ENCODE data around the gene SLC34A3.
A peak's percentile ranks its signal among the peaks of the same experiment; 100 is the strongest.

Gene SLC34A3

DNA sequence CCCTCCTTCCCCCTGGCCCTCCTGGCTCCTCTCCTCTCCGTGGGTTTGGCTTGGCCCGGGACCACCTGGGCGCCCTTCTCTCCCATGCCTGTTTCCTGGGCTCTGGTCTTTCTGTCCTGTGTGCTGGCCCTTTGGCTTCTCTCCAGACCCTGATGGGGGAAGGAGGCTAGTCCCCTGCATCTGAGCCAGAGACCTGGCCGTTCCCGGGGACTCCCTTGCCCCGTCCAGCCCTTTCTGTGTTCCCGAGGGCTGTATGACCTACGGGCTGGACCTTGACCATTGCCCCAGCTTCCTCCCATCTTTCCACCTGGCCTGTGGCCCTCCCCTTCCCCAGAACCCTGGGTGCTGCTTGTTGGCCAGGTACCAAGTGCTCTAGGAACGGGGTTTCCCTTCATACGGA, 32.8 kb downstream of the SLC34A3 start:
- no peak for DNase-seq

- DNase-seq = no peak
Measured at GRCh38 chr9:137264067-137264466, 33.4 kb downstream of the SLC34A3 start.

DNA sequence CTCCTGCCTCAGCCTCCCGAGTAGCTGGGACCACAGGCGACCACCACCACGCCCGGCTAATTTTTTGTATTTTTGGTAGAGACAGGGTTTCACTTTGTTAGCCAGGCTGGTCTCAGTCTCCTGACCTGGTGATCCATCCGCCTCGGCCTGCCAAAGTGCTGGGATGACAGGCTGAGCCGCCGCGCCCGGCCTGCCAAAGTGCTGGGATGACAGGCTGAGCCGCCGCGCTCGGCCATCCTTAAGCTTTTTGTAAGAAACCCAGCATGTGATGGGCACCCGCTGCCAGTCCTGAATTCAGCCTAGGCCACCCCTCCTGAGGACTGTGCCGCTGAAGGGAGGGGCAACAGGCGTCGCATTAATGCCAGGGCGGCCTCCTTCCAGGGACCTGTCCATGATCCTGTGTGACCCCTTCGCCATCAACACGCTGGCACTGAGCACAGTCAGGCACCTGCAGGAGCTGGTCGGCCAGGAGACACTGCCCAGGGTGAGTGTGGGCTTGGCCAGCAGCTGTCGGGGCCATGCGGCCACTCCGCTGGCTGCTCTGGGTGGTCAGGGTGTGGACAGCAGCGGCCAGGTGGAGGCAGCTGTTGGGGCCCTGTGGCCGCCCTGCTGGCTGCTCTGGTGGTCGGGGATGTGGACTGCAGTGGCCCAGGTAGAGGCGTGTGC, 34.9 kb downstream of the SLC34A3 start:
- no peak for DNase-seq

- DNase-seq = no peak
Measured at GRCh38 chr9:137266162-137266527, 35.4 kb downstream of the SLC34A3 start.

- DNase-seq = no peak
Measured at GRCh38 chr9:137266585-137267453, 36.1 kb downstream of the SLC34A3 start.

- DNase-seq = no peak
Measured at GRCh38 chr9:137267933-137268355, 37.2 kb downstream of the SLC34A3 start.

GRCh38 chr9:137268538-137269201, 38.0 kb downstream of the SLC34A3 start:
- no peak for DNase-seq

DNA sequence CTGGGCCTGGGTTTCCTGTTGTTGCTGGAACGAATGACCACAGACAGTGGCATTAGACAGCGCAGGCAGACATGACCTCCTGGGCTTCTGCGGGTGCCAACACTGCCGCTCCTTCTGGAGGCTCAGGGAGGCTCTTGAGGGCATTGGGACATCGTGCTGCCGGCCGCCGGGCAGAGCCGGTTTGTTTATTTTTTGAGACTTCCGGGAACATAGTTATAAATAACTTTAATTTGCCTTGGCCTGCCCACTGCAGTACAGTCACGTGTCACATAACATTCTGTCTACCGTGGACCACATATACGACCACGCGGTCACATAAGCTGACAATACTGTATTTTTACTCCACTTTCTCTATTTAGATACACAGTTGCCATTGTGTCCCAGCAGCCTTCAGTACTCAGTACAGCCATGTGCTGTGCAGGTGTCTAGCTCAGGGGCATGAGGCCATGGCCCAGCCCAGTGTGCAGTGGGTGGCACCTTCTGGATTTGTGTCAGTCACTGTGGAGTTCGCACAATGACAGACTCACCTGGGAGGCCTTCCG, 38.6 kb downstream of the SLC34A3 start:
- peak; percentile 27 for DNase-seq

- no peak for DNase-seq
Measured at GRCh38 chr9:137270929-137271695, 40.4 kb downstream of the SLC34A3 start.

DNA sequence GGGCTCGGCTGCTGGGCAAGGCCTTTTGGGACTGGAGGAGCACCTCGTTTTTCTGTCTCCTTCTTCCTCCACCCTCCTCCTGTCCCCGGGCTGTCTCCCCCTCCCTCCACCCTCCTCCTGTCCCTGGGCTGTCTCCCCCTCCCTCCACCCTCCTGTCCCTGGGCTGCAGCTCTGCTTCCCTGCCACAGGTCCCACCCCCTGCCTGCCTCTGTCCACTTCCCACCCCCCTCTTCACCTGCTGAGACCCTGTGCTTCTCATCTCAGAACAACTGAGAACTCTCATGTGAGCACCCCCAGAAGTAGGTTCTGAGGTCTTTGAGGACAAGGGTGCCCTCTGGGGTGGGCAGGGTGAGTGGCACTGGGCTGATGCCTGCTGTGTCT, 41.0 kb downstream of the SLC34A3 start:
- DNase-seq = no peak

DNA sequence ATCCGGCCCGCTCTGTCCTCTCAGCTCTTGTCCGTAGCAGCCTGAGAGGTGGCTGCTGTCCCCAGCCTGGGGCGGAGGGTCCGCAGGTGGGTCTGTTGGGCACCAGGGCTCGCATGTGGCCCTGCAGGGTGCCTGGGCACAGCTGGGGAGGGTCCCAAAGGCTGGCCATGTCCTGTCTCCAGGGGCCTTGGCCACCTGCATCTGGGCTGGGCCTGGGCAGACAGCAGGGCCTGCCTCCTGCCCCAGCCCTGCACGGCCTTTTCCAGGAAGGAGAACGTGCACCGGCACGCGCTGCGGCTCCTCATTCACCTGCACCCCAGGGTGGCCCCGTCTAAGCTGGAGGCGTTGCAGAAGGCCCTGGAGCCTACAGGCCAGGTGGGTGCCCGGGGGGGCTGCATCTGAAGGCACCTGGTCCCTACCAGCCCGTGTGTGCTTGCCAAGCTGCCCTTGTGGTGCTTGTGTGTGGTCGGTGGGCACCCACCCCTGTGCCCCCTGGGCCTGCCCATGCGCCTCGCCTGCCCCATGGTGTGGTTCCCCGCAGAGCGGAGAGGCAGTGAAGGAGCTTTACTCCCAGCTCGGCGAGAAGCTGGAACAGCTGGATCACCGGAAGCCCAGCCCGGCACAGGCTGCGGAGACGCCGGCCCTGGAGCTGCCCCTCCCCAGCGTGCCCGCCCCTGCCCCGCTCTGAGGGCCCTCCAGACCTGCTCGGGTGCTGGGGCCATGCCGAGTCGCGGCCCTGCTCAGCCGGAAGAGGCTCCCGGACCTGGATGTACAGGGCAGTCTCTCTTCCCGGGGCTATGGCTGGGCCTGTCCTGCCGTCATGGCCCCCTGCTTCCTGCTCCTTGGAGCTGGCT, 41.8 kb downstream of the SLC34A3 start:
- no peak for DNase-seq

- DNase-seq = no peak
Measured at GRCh38 chr9:137273095-137273490, 42.4 kb downstream of the SLC34A3 start.

DNA sequence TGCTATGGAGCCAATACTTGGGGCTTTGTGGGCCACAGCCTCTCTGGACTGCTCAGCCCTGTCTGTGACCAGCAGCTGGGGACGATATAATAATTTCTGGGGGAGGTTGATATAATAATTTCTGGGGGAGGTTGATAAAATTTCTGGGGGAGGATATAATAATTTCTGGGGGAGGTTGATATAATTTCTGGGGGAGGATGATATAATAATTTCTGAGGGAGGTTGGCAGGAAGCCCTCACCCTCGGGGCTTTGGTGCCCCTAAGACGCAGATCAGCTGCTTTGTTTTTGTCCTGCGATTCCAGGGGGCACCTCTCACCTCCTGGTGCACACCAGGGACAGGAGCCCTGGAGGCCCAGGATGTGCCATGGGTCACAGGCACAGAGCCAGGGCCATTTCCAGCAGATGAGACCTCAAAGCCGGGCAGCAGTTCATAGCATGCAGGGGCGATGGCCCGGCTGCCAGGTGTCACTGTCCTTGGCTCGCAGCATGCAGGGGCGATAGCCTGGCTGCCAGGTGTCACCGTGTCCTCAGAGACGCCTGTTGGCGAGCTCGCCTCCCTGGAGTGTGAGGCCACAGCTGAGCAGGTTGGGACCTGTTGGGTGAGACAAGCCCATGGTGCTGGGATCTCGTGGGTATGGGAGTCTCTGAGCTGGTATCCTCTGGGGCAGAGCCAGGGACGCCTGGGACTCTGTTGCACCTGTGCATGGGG, 43.1 kb downstream of the SLC34A3 start:
- DNase-seq = no peak

- DNase-seq = no peak
Measured at GRCh38 chr9:137275203-137275587, 44.5 kb downstream of the SLC34A3 start.

DNA sequence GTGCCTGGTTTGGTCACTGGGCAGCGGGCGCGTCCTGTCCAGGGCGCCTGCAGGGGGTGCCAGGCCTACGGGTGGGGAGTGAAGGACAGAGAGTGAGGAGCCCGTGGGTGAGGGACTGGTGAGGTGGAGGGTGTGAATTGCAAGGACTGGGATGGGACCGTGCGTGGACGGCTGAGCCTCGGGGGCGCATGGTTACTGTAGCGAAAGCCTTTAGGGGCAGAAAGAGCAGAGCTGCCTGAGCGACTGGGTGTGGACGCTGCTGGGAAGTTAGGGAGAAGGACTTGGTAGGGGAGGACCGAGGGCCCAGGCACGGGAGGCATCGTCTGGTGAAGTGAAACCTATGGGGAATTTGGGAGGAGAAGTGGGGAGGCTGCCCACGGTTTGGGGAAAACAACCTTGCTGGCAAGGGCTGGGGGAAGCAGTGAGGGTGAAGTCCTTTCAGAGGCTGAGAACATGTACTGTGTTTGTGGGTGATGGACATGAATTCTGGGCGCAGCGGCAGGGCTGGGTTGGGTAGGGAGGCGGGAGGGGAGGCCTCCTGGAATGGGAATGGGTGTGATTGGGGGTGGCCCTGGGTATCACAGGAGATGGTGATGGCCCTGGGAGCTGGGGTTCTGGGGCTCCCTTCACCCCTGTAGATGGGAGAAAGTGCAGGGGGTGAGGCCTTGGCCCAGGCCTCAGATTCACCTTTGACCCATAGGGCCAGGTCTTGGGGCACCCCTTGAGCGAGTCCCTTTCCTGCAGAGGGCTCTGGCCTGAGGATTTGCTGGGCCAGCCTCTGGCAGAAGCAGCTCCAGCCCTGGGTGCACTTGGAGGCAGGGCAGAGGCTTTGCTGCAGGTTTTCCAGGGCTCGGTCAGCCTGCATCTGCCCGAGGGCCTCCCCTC, 45.1 kb downstream of the SLC34A3 start:
- DNase-seq = no peak

- DNase-seq = peak; percentile 67
Measured at GRCh38 chr9:137276473-137277328, 46.0 kb downstream of the SLC34A3 start.

- peak; percentile 92 for DNase-seq
Measured at GRCh38 chr9:137277329-137278041, 46.8 kb downstream of the SLC34A3 start, which contains the start of gene TOR4A. TOR4A (plus strand) TSS chr9:137277726; CDS start chr9:137278690, 964 bp downstream.

DNA sequence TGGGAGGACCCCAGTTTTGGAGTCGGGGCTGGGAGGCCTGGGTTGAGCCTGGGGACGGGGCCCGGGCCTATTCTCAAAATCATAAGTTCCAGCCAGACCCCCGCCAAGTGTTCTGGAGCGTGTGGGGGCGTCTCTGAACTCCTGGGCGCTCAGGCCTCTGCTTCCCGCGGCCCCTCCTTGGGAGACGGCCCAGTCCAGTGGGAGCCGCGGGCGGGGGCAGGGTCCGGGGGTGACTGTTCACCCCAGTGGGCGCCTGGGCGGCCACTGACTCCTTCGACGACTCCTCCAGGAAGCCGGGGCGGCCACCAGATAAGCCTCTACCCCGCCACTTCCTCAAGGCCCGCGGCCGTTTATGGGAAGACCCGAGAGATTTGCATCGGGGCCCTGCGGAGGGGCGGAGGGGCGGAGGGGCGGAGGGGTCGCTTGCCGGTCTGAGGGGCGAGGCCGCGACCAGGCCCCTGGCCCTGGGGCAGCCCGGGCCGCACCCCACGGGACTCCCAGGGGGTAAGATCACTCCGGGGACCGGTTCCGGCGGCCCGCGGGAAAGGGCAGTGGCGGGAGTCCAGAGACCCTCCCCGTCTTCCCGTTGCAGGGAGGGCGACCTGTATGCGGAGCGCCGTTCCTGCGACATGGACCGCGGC, 47.5 kb downstream of the SLC34A3 start:
- no peak for DNase-seq
